B cell (primary cell): ENCODE measurements around the gene GCC2. TPM values are rescaled to one million over a fixed set of nuclear protein-coding genes. Genes with fewer than 3 reads are reported as not detected.
"Not testable (repeated sequence)": the region's sequence is repeated elsewhere in the genome, so short reads cannot be mapped to it uniquely, and the experiment has no call there.

ENCODE experiments used
- ATAC-seq: fragments of 200-7000 bp; cut with Tn5 transposase; one replicate; pipeline ENCODE4 v1.10.0; 2021; ENCODE audit warnings: low read depth, mild to moderate bottlenecking, moderate number of reproducible peaks, moderate library complexity
- CTCF ChIA-PET: fragments of 350-600 bp; sonication (Branson Sonifier 250); formaldehyde crosslinking; loops from one replicate; lab custom pipeline; 2021; ENCODE audit warnings: antibody characterized with exemption, inconsistent platforms; lab: Charles Lee
- POLR2A ChIA-PET: fragments of 350-600 bp; sonication (Branson Sonifier 250); formaldehyde crosslinking; loops from one replicate; lab custom pipeline; 2021; ENCODE audit warnings: antibody characterized with exemption; lab: Charles Lee
- DNase-seq: peaks from one replicate; pipeline ENCODE4 v3.0.0; 2013
- H2AFZ ChIP-seq: 2 replicates; pipeline ENCODE4 v1.6.1; 2012; ENCODE audit warnings: mild to moderate bottlenecking, low read depth, low read length; ENCODE audit not compliant: insufficient read depth, poor library complexity, severe bottlenecking
- H3K27ac ChIP-seq, 2 donors: 1 replicate in 1 of 2; 2 replicates in 1 of 2; pipeline ENCODE4 v1.5.1; 2012 to 2013; ENCODE audit warnings: low read length in 2 of 2, mild to moderate bottlenecking in 2 of 2, moderate library complexity in 1 of 2
- H3K27me3 ChIP-seq, 4 experiments: fragments of 200-600 bp in 1 of 4; sonication (generic) in 1 of 4; replicated peaks in 1 of 4; 1 replicate in 2 of 4; 2 replicates in 2 of 4; pipeline versions ENCODE4 v1.6.1 to v1.7.0; 2013 to 2016; ENCODE audit warnings: low read length in 3 of 4, mild to moderate bottlenecking in 2 of 4, mixed read lengths in 1 of 4, moderate library complexity in 1 of 4; ENCODE audit not compliant: insufficient read depth in 4 of 4, control insufficient read depth in 3 of 4; ENCODE audit errors: control extremely low read depth in 1 of 4
- H3K36me3 ChIP-seq, 2 experiments: replicated peaks in 1 of 2; 1 replicate in 1 of 2; 2 replicates in 1 of 2; pipeline versions ENCODE4 v1.6.1 to v1.7.1; 2013; ENCODE audit warnings: low read length in 1 of 2; ENCODE audit not compliant: insufficient read depth in 2 of 2, control insufficient read depth in 1 of 2; ENCODE audit errors: control extremely low read depth in 1 of 2, extremely low read depth in 1 of 2
- H3K4me1 ChIP-seq, 2 donors: fragments of 200-600 bp in 1 of 2; sonication (generic) in 1 of 2; 1 replicate in 1 of 2; 2 replicates in 1 of 2; pipeline versions ENCODE4 v1.5.1 to v1.6.1; 2013 to 2017; ENCODE audit warnings: low read length in 2 of 2; ENCODE audit not compliant: control insufficient read depth in 2 of 2, insufficient read depth in 2 of 2
- H3K4me2 ChIP-seq: replicated peaks from 2 replicates; pipeline ENCODE3; 2012; ENCODE audit warnings: mild to moderate bottlenecking, low read depth, low read length; ENCODE audit not compliant: poor library complexity, severe bottlenecking
- H3K4me3 ChIP-seq, 5 experiments: fragments of 200-600 bp in 1 of 5; sonication (generic) in 1 of 5; 1 replicate in 3 of 5; 2 replicates in 2 of 5; pipeline versions ENCODE4 v1.5.1 to v1.7.0; 2011 to 2016; ENCODE audit warnings: low read length in 4 of 5, mild to moderate bottlenecking in 4 of 5, low read depth in 2 of 5, control low read depth in 1 of 5, moderate library complexity in 1 of 5; ENCODE audit not compliant: insufficient read depth in 1 of 5; ENCODE audit errors: control extremely low read depth in 1 of 5, extremely low read depth in 1 of 5
- H3K79me2 ChIP-seq: fragments of 200-600 bp; sonication (generic); one replicate; pipeline ENCODE4 v1.6.0; 2016; ENCODE audit warnings: low read length; ENCODE audit not compliant: control insufficient read depth, insufficient read depth
- H3K9ac ChIP-seq: fragments of 200-600 bp; sonication (generic); 2 replicates; pipeline ENCODE4 v1.6.1; 2017; ENCODE audit warnings: mild to moderate bottlenecking, low read length, moderate library complexity
- H3K9me3 ChIP-seq, 3 donors: one replicate each; pipeline versions ENCODE4 v1.6.1 to v1.7.1; 2013; ENCODE audit warnings: low read length in 2 of 3; ENCODE audit not compliant: control insufficient read depth in 2 of 3, insufficient read depth in 1 of 3; ENCODE audit errors: control extremely low read depth in 1 of 3
- H4K20me1 ChIP-seq: 2 replicates; pipeline ENCODE4 v1.6.0; 2012; ENCODE audit warnings: mild to moderate bottlenecking, low read length; ENCODE audit not compliant: insufficient read depth, control insufficient read depth, poor library complexity, severe bottlenecking
- H3K27ac Mint-ChIP-seq: one replicate; pipeline ENCODE4 v1.8.0; 2021; ENCODE audit warnings: mixed read lengths
- H3K27me3 Mint-ChIP-seq: one replicate; pipeline ENCODE4 v1.8.0; 2021; ENCODE audit warnings: mixed read lengths
- H3K4me1 Mint-ChIP-seq: one replicate; pipeline ENCODE4 v1.8.0; 2021; ENCODE audit warnings: mixed read lengths
- H3K4me3 Mint-ChIP-seq: one replicate; pipeline ENCODE4 v1.8.0; 2021; ENCODE audit warnings: mixed read lengths
- H3K9me3 Mint-ChIP-seq: one replicate; pipeline ENCODE4 v1.8.0; 2022; ENCODE audit warnings: mixed read lengths; ENCODE audit not compliant: insufficient read depth
- CTCF ChIP-seq: fragments of 200-600 bp; IDR thresholded peaks from one replicate; pipeline ENCODE4 v1.8.0; 2022; ENCODE audit warnings: antibody characterized with exemption, mild to moderate bottlenecking
- EZH2 ChIP-seq: IDR thresholded peaks from 2 replicates; pipeline ENCODE4 v1.6.1; 2012; ENCODE audit warnings: borderline replicate concordance, low read depth, mild to moderate bottlenecking, moderate library complexity, low read length; ENCODE audit not compliant: insufficient read depth, poor library complexity, severe bottlenecking
- WGBS: methylation state at CpG from one replicate; pipeline ENCODE4 v1.1.5; 2013; ENCODE audit warnings: missing lambda C conversion rate; ENCODE audit not compliant: insufficient coverage; 5-methylcytosine and 5-hydroxymethylcytosine counted together
- intact Hi-C: fragments of 100-400 bp; cut with micrococcal nuclease; formaldehyde crosslinking; loops from one replicate; pipeline ENCODE4 v1.10.0; 2022
- polyA plus RNA-seq: library from polyadenylated mRNA; depleted of rRNA; stranded (reverse); fragments of >200 nt; gene quantifications from 2 replicates; pipeline ENCODE4 v1.2.3, GENCODE V29; 2012
- total RNA-seq, 2 donors: library from RNA; stranded (reverse); fragments of 120-200 nt in 1 of 2; gene quantifications; 1 replicate in 1 of 2; 2 replicates in 1 of 2; pipeline versions ENCODE4 v1.2.3 to v1.2.4, GENCODE V29; 2013 to 2022

The GCC2 gene
- total and polyA plus RNA-seq, 2 donors (not counting 1 experiment from before 2014, with no cell fraction given): 12.3 to 87.9 TPM

GRCh38 chr2:108428286-108429009, 20.6 kb upstream of the GCC2 start:
- Histone ChIP-seq H3K4me3 (no peak overlapping the region), H3K27ac (no peak overlapping the region), H3K9me3 (no peaks in the 10 kb centered on the region), H3K4me2 (no peak overlapping the region), H3K4me1 (no peaks in the 10 kb centered on the region), H4K20me1 (no peaks in the 10 kb centered on the region), H3K36me3 (no peaks in the 10 kb centered on the region), H3K79me2 (no peaks in the 10 kb centered on the region), H3K9ac (no peak overlapping the region), H3K27me3 (peaks cover 0 to 7% (median 0%) of the 10 kb centered on the region in 4 experiments), H2AFZ (no peak overlapping the region)
- WGBS: 82% methylated on average over 2 of the region's 2 CpGs
- TF ChIP-seq CTCF (no peak), EZH2 (no peak)
- Mint-ChIP-seq H3K27me3 (peaks cover 12% of the 10 kb centered on the region), H3K27ac (no peak overlapping the region), H3K9me3 (no peaks in the 10 kb centered on the region), H3K4me3 (no peak overlapping the region), H3K4me1 (no peaks in the 10 kb centered on the region)
- ChIA-PET CTCF (no interaction called here), POLR2A (no interaction called here)
- DNase-seq (no peak), ATAC-seq (no peak)
- intact Hi-C loops: no loop called here

- POLR2A ChIA-PET, H3K36me3 ChIP-seq, H3K4me1 Mint-ChIP-seq, ATAC-seq, H3K79me2 ChIP-seq, H3K4me2 ChIP-seq, H3K4me3 ChIP-seq, H3K27ac Mint-ChIP-seq, H3K27me3 Mint-ChIP-seq, intact Hi-C loops, H2AFZ ChIP-seq, DNase-seq, H3K4me1 ChIP-seq, H3K27me3 ChIP-seq, H3K9me3 ChIP-seq, H3K27ac ChIP-seq, H4K20me1 ChIP-seq, H3K9ac ChIP-seq, H3K9me3 Mint-ChIP-seq, H3K4me3 Mint-ChIP-seq, CTCF ChIA-PET: not testable (repeated sequence)
- no CpG with 5 or more reads among the region's 1 CpG for WGBS
Observed at GRCh38 chr2:108435578-108435977, 13.4 kb upstream of the GCC2 start.
